ENCODE data around the gene TNFRSF14.

TNFRSF14 gene

GRCh38 chr1:2606881-2607621 is 50.9 kb downstream of the TNFRSF14 start:
- TF ChIP-seq, protein P1, sequence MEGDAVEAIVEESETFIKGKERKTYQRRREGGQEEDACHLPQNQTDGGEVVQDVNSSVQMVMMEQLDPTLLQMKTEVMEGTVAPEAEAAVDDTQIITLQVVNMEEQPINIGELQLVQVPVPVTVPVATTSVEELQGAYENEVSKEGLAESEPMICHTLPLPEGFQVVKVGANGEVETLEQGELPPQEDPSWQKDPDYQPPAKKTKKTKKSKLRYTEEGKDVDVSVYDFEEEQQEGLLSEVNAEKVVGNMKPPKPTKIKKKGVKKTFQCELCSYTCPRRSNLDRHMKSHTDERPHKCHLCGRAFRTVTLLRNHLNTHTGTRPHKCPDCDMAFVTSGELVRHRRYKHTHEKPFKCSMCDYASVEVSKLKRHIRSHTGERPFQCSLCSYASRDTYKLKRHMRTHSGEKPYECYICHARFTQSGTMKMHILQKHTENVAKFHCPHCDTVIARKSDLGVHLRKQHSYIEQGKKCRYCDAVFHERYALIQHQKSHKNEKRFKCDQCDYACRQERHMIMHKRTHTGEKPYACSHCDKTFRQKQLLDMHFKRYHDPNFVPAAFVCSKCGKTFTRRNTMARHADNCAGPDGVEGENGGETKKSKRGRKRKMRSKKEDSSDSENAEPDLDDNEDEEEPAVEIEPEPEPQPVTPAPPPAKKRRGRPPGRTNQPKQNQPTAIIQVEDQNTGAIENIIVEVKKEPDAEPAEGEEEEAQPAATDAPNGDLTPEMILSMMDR (conservative IDR thresholded peaks at IDR 0.05), result no peak

DNA sequence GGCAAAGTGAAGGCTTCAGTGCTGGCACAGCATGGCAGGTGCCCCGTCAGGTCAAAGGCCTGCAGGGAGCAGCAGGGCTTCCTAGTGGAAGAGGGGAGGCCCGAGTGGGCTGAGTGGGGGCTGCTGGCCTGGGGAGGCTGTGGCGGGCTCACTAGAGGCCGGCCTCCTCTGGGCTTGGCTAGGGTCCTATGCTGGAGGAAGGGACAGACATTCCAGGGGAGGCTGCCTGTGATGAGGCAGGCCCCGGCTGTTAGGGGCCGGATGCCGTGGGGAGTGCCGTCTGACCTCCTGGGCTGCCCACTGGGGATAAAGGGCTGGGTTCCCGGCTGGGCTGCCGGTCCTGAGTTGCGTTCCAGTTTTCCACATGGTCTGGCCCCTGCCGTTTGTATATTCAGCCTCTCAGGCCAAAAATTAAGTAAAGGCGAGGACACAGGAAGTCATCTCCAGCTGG is 51.5 kb downstream of the TNFRSF14 start:
- TF ChIP-seq, protein P1 (conservative IDR thresholded peaks at IDR 0.05), result no peak
- no peak overlapping the region for H3K27ac ChIP-seq

More at GRCh38 chr1:2606881-2607621, 50.9 kb downstream of the TNFRSF14 start:
- no peak overlapping the region for H3K27ac ChIP-seq

- no peak overlapping the region for H3K27ac ChIP-seq
- TF ChIP-seq, protein P1 (conservative IDR thresholded peaks at IDR 0.05), result no peak
Observed at GRCh38 chr1:2609319-2610035, 53.3 kb downstream of the TNFRSF14 start.

- H3K27ac ChIP-seq, result no peak overlapping the region
- TF ChIP-seq, protein P1 (conservative IDR thresholded peaks at IDR 0.05), result no peak
Observed at GRCh38 chr1:2610036-2610959, 54.1 kb downstream of the TNFRSF14 start.

DNA sequence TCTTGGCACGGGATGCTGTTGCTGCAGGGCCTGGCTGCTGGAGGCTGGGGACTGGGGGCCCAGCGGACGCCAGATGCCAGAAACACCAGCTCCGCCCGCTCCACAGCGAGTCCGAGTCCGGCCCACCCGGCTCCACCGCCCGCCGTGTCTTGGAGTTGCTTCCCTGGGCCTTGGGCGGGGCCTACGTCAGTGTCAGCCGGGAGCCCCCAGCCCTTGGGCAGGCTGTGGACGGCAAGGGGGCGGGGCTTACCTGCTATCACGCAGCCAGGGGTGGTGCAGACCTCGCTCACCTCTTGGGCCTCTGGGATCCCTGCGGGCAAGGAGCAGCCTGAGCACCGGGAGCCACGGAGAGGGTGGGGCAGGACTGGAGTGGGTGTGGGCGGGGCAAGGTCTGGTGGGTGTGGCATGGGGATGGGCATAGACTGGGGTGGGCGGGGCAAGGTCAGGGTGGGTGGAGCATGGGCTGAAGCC is 54.9 kb downstream of the TNFRSF14 start:
- no peak overlapping the region for H3K27ac ChIP-seq
- TF ChIP-seq, protein P1 (conservative IDR thresholded peaks at IDR 0.05), result no peak

DNA sequence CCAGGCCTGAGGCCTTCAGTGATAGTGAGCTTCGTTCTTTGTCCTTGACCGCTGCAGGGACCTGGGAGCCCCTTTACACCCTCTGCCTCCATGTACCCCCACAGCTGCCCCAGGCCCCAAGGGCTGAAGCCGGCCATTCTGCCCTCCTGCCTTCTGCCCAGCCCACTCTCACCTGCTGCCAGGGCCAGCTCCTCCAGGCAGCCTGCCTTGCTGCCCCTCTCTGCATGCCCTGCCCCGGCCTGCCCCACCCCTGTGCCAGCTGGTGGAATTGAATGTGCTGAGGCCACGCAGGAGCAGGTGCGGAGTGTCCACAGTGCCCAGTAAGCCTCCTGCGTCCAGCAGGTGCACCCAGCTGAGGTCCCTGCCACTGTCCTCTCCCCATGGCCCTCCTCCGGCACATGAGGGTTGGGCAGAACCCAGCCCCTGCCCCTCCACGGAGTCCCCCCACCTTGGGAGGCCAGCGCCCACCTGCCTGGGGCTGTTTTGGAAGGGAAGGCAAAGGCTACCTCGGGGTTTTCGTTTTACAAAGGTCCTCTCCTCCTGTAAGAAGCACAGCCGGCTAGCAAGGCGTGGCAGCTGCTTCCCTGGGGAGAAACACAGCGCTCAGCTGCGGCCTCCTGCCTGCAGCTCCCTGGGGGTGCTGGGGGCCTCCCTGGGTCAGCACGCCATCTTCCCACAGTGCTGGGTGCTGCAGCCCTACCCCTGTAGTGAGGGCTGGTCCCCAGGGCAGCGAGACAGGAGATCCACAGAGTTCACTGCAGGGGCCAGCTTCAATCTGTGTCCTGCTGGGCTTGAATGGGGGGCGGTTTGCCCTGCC is 55.7 kb downstream of the TNFRSF14 start:
- TF ChIP-seq, protein P1 (conservative IDR thresholded peaks at IDR 0.05), result no peak

More for the DNA sequence above, 55.7 kb downstream of the TNFRSF14 start:
- no peak overlapping the region for H3K27ac ChIP-seq
